HL-60 (cell line): ENCODE data around the gene CAST.

Experiments used
- TF ChIP-seq, protein P1 (sequence below): IDR thresholded peaks from one replicate; pipeline ENCODE4 v1.5.1; 2011; ENCODE audit warnings: low read length, control low read depth, inconsistent platforms; ENCODE audit not compliant: insufficient read depth
- TF ChIP-seq, protein P2 (sequence below): IDR thresholded peaks from 2 replicates; pipeline ENCODE4 v1.6.1; 2012; ENCODE audit warnings: low read depth; ENCODE audit not compliant: insufficient replicate concordance

DNA sequence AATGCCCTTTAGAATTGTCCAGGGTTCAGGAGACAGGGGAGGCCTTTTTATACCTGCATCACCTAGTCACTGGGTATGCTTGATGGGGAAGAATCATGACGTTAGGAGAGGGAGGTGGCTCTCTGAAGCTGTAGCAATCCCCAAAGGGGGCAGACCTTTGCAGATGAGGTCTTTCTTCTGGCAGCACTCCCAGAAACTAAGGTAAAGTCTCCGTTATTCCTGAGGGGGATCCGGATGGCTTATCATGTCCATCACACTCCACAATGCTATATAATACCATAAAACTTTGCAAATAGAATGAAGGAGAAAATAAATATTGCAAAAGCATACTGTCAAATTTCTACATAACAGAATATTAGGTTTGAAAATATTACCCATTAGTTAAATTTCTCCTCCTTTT lies 21.5 kb upstream of the CAST start:
- TF ChIP-seq, protein P1, sequence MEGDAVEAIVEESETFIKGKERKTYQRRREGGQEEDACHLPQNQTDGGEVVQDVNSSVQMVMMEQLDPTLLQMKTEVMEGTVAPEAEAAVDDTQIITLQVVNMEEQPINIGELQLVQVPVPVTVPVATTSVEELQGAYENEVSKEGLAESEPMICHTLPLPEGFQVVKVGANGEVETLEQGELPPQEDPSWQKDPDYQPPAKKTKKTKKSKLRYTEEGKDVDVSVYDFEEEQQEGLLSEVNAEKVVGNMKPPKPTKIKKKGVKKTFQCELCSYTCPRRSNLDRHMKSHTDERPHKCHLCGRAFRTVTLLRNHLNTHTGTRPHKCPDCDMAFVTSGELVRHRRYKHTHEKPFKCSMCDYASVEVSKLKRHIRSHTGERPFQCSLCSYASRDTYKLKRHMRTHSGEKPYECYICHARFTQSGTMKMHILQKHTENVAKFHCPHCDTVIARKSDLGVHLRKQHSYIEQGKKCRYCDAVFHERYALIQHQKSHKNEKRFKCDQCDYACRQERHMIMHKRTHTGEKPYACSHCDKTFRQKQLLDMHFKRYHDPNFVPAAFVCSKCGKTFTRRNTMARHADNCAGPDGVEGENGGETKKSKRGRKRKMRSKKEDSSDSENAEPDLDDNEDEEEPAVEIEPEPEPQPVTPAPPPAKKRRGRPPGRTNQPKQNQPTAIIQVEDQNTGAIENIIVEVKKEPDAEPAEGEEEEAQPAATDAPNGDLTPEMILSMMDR, result no peak
- TF ChIP-seq, protein P2, sequence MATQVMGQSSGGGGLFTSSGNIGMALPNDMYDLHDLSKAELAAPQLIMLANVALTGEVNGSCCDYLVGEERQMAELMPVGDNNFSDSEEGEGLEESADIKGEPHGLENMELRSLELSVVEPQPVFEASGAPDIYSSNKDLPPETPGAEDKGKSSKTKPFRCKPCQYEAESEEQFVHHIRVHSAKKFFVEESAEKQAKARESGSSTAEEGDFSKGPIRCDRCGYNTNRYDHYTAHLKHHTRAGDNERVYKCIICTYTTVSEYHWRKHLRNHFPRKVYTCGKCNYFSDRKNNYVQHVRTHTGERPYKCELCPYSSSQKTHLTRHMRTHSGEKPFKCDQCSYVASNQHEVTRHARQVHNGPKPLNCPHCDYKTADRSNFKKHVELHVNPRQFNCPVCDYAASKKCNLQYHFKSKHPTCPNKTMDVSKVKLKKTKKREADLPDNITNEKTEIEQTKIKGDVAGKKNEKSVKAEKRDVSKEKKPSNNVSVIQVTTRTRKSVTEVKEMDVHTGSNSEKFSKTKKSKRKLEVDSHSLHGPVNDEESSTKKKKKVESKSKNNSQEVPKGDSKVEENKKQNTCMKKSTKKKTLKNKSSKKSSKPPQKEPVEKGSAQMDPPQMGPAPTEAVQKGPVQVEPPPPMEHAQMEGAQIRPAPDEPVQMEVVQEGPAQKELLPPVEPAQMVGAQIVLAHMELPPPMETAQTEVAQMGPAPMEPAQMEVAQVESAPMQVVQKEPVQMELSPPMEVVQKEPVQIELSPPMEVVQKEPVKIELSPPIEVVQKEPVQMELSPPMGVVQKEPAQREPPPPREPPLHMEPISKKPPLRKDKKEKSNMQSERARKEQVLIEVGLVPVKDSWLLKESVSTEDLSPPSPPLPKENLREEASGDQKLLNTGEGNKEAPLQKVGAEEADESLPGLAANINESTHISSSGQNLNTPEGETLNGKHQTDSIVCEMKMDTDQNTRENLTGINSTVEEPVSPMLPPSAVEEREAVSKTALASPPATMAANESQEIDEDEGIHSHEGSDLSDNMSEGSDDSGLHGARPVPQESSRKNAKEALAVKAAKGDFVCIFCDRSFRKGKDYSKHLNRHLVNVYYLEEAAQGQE, result no peak
